Hair follicle dermal papilla cell (primary cell): ENCODE measurements around the gene FCN2. TPM values are rescaled to one million over a fixed set of nuclear protein-coding genes. Genes with fewer than 3 reads are reported as not detected.

Experiments
- small RNA-seq: library from RNA; depleted of rRNA; stranded (forward); fragments of <200 nt; gene quantifications from one replicate; pipeline ENCODE3, GENCODE V24; 2012
- total RNA-seq: library from RNA; depleted of rRNA; stranded (reverse); fragments of >200 nt; gene quantifications from 2 replicates; pipeline ENCODE4 v1.2.3, GENCODE V29; 2012

FCN2 gene
- total RNA-seq, result 0.24 TPM in 1 of 2 replicates, not detected in the other

DNA sequence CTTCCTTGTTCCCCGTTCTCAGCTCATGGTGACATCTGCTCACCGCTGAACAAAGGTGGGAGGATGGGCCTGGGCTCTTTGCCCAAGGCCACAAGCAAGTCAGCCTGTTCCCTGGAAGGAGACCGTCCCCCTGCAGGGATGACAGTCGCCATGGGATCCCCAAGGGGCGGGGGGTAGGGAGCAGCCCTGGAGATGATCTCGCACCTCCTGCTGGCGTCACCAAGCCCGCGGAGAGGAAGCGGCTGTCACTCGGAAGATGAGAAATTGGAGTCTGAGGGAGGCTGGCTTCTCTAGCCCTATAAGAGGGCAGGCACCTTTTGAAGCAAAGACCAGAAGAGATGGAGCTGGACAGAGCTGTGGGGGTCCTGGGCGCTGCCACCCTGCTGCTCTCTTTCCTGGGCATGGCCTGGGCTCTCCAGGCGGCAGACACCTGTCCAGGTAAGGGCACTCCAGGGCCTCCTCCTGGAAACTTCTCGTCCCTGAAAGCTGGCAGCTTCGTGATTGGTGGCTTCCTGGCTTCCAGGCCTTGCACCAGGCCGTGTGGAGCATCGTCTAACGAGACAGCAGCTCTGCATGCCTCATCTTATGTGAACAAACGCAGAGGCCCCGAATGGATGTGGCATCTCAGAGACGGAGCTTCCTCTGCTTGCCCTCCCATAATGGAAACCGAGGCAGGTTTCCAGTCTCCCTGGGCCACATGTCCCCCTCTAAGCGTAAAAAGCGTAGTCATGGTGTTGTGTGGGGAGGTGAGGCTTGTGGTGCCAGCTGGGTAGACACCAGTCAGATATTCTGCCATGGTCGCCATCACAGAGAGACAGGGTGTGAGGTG is at the start of gene FCN2:
TSS of gene FCN2 (plus strand) at position 327 of the 829 bp plus-strand sequence. CDS start at position 339, 12 bp downstream.

GRCh38 chr9:134917431-134918373 is 37.1 kb downstream of the FCN2 start, which contains the start of gene FCN1:
Gene FCN1 (minus strand): TSS chr9:134917912. CDS start chr9:134917871, 41 bp downstream.

Small RNAs within 50 kb of the gene (small RNA-seq; reads per million reads assigned to genes)
- gene AL603650.1, result not detected
- not detected for gene MIR3689A
- not detected for gene MIR3689B
- not detected for gene MIR3689C
- not detected for gene MIR3689D1
- not detected for gene MIR3689D2
- gene MIR3689E, result not detected
- not detected for gene MIR3689F

Other genes with a start within 250 kb of the FCN2 start
- gene COL5A1, start 239.0 kb upstream of the FCN2 start, total RNA-seq, result 249 and 339 TPM in 2 replicates
- not detected in 2 replicates for gene FCN1, start 37.1 kb downstream of the FCN2 start, total RNA-seq
- gene OLFM1, start 206.9 kb downstream of the FCN2 start, total RNA-seq, result 0.85 and 1.5 TPM in 2 replicates